ENCODE results near the gene TMTC2.

DNA sequence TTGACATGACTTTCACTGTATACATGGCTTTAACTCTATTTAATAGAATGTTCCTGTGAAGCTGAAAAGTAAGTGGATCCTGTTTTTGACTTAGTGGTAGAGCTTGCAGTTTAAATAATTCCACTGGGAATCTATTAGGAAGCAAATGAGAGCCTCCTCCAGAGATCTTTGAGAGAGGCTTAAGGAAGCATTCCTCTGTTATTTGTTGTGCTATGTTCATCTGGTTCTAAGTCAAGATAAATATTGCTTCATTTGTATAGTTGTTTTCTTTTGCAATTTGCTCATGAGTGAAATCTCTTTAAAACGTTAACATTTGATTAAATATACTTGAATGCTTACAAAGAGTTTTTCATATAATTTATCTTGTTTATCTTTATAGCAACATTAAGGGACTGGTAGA, 70.4 kb downstream of the TMTC2 start:
- TF ChIP-seq SUZ12 (IDR thresholded peaks at IDR 0.05; ENCODE audit: extremely low read depth, insufficient read depth, insufficient read length) (no peak), ZNF274 (IDR thresholded peaks at IDR 0.05; ENCODE audit: low read depth, low read length) (no peak), YY1 (IDR thresholded peaks at IDR 0.05; ENCODE audit: insufficient read depth, insufficient read length) (no peak)
